Calu3 (cell line): ENCODE data around the gene AKAP13. TPM values are rescaled to one million over a fixed set of nuclear protein-coding genes. Genes with fewer than 3 reads are reported as not detected.

Experiments
- BruUV-seq: library from RNA; stranded (reverse); fragments of 400-500 nt; replicated peaks from 2 replicates; lab custom pipeline; 2021; lab: Mats Ljungman, UMichigan
- CTCF ChIA-PET: fragments of 300-600 bp; sonication (Branson Sonifier 250); formaldehyde crosslinking; loops from one replicate; lab custom pipeline; 2022; ENCODE audit warnings: antibody characterized with exemption; lab: Charles Lee
- DNase-seq: peaks from one replicate; pipeline ENCODE4 v3.0.0; 2022
- H3K27ac Mint-ChIP-seq: one replicate; pipeline ENCODE4 v1.8.0; 2022; ENCODE audit warnings: mixed read lengths; ENCODE audit not compliant: unreplicated experiment
- H3K27me3 Mint-ChIP-seq: one replicate; pipeline ENCODE4 v1.8.0; 2022; ENCODE audit warnings: mixed read lengths; ENCODE audit not compliant: unreplicated experiment
- H3K36me3 Mint-ChIP-seq: one replicate; pipeline ENCODE4 v1.8.0; 2022; ENCODE audit warnings: mild to moderate bottlenecking, moderate library complexity, mixed read lengths; ENCODE audit not compliant: insufficient read depth, unreplicated experiment
- H3K4me1 Mint-ChIP-seq: one replicate; pipeline ENCODE4 v1.8.0; 2022; ENCODE audit warnings: mild to moderate bottlenecking, low read depth, mixed read lengths; ENCODE audit not compliant: unreplicated experiment
- H3K4me3 Mint-ChIP-seq: one replicate; pipeline ENCODE4 v1.8.0; 2022; ENCODE audit warnings: mild to moderate bottlenecking, low read depth, moderate library complexity, mixed read lengths; ENCODE audit not compliant: unreplicated experiment
- H3K9me3 Mint-ChIP-seq: one replicate; pipeline ENCODE4 v1.8.0; 2022; ENCODE audit warnings: low read depth, mixed read lengths; ENCODE audit not compliant: unreplicated experiment
- CTCF ChIP-seq: fragments of 200-600 bp; IDR thresholded peaks from one replicate; pipeline ENCODE4 v1.8.0; 2022; ENCODE audit warnings: antibody characterized with exemption; ENCODE audit not compliant: unreplicated experiment
- intact Hi-C: fragments of 100-400 bp; cut with micrococcal nuclease; formaldehyde crosslinking; loops from one replicate; pipeline ENCODE4 v1.10.0; 2022; ENCODE audit not compliant: unreplicated experiment
- total RNA-seq: library from RNA; stranded (reverse); gene quantifications from 2 replicates; pipeline ENCODE4 v1.2.3, GENCODE V29; 2022

Gene AKAP13
- total RNA-seq, 1 experiment from 2014 or later: 145 TPM

GRCh38 chr15:85588677-85589076 lies 208.3 kb downstream of the AKAP13 start:
- H3K9me3 Mint-ChIP-seq: no peaks in the 10 kb centered on the region
- peak overlapping the region; percentile 60 for H3K4me3 Mint-ChIP-seq
- no peak for TF ChIP-seq CTCF
- peaks cover 54% of the 10 kb centered on the region for H3K36me3 Mint-ChIP-seq
- BruUV-seq: no TSS peak
- no peak for DNase-seq
- intact Hi-C loops: loop anchor here (1.0 to 10.0 kb wide), 2 partner anchors 105 to 254 kb away; no protein-coding TSS in a partner anchor
- peak overlapping the region; percentile 91 for H3K27ac Mint-ChIP-seq
- peaks cover 72% of the 10 kb centered on the region for H3K4me1 Mint-ChIP-seq
- CTCF ChIA-PET: interaction anchor here (0.7 to 1.7 kb wide), 4 partner anchors 8 to 1542 kb away, joined by 3 to 18 read pairs (median 5); no protein-coding TSS in a partner anchor
- no peaks in the 10 kb centered on the region for H3K27me3 Mint-ChIP-seq

GRCh38 chr15:85589851-85590250 lies 209.4 kb downstream of the AKAP13 start:
- Mint-ChIP-seq H3K27me3 (no peaks in the 10 kb centered on the region), H3K9me3 (no peaks in the 10 kb centered on the region), H3K4me1 (peaks cover 60% of the 10 kb centered on the region), H3K36me3 (peaks cover 46% of the 10 kb centered on the region), H3K27ac (peak overlapping the region; percentile 91), H3K4me3 (peak overlapping the region; percentile 60)
- CTCF ChIA-PET: interaction anchor here (0.6 to 1.7 kb wide), 11 partner anchors 9 to 293 kb away, joined by 3 to 18 read pairs (median 4); no protein-coding TSS in a partner anchor
- no peak for TF ChIP-seq CTCF
- peak; percentile 43 for DNase-seq
- intact Hi-C loops: loop anchor here (10.0 kb wide), 1 partner anchor 255 kb away; no protein-coding TSS in a partner anchor
- no TSS peak for BruUV-seq

GRCh38 chr15:85591622-85592021 lies 211.2 kb downstream of the AKAP13 start:
- Mint-ChIP-seq H3K27ac (peak overlapping the region; percentile 47), H3K9me3 (no peaks in the 10 kb centered on the region), H3K36me3 (peaks cover 38% of the 10 kb centered on the region), H3K4me3 (no peak overlapping the region), H3K27me3 (no peaks in the 10 kb centered on the region), H3K4me1 (peaks cover 59% of the 10 kb centered on the region)
- no peak for DNase-seq
- intact Hi-C loops: loop anchor here (2.0 kb wide), 1 partner anchor 77 kb away; no protein-coding TSS in a partner anchor
- TF ChIP-seq CTCF: no peak
- CTCF ChIA-PET: interaction anchor here (0.6 to 2.5 kb wide), 6 partner anchors 9 to 137 kb away, joined by 3 to 9 read pairs (median 4); no protein-coding TSS in a partner anchor
- no TSS peak for BruUV-seq

- peak; percentile 41 for DNase-seq
- peaks cover 61% of the 10 kb centered on the region for H3K4me1 Mint-ChIP-seq
- no peaks in the 10 kb centered on the region for H3K9me3 Mint-ChIP-seq
- peaks cover 33% of the 10 kb centered on the region for H3K36me3 Mint-ChIP-seq
- no peak for TF ChIP-seq CTCF
- intact Hi-C loops: loop anchor here (2.0 kb wide), 1 partner anchor 77 kb away; no protein-coding TSS in a partner anchor
- H3K4me3 Mint-ChIP-seq: no peak overlapping the region
- peak overlapping the region; percentile 47 for H3K27ac Mint-ChIP-seq
- H3K27me3 Mint-ChIP-seq: no peaks in the 10 kb centered on the region
- CTCF ChIA-PET: interaction anchor here (0.6 to 2.5 kb wide), 8 partner anchors 9 to 194 kb away, joined by 3 to 9 read pairs (median 4); no protein-coding TSS in a partner anchor
- no TSS peak for BruUV-seq
Observed at GRCh38 chr15:85592148-85592547, 211.7 kb downstream of the AKAP13 start.
